Islet of Langerhans (tissue), 1 donor: ENCODE data around the gene CPSF3.

Source experiments
- FAIRE-seq: peaks from one replicate; lab custom pipeline; 2011; peaks lifted over from hg19 to GRCh38; lab: Jason Lieb, UNC

CPSF3 gene

GRCh38 chr2:9419541-9419940 lies 3.9 kb upstream of the CPSF3 start:
- no peak for FAIRE-seq

- FAIRE-seq = no peak
Observed at GRCh38 chr2:9420495-9420894, 3.0 kb upstream of the CPSF3 start.

GRCh38 chr2:9422321-9423099 lies 944 bp upstream of the CPSF3 start:
- no peak for FAIRE-seq

GRCh38 chr2:9423922-9424272 lies 443 bp downstream of the CPSF3 start:
- no peak for FAIRE-seq

- FAIRE-seq = no peak
Observed at GRCh38 chr2:9424447-9425164, 1.2 kb downstream of the CPSF3 start.

GRCh38 chr2:9428965-9429577 lies 5.6 kb downstream of the CPSF3 start:
- no peak for FAIRE-seq

- no peak for FAIRE-seq
Observed at GRCh38 chr2:9430316-9431293, 7.2 kb downstream of the CPSF3 start.

- no peak for FAIRE-seq
Observed at GRCh38 chr2:9434489-9434888, 11.0 kb downstream of the CPSF3 start.

- no peak for FAIRE-seq
Observed at GRCh38 chr2:9439536-9439935, 16.1 kb downstream of the CPSF3 start.

- no peak for FAIRE-seq
Observed at GRCh38 chr2:9440058-9440727, 16.7 kb downstream of the CPSF3 start.

GRCh38 chr2:9441556-9441955 lies 18.1 kb downstream of the CPSF3 start:
- FAIRE-seq = no peak

- no peak for FAIRE-seq
Observed at GRCh38 chr2:9443526-9443925, 20.1 kb downstream of the CPSF3 start.

- no peak for FAIRE-seq
Observed at GRCh38 chr2:9445089-9445488, 21.6 kb downstream of the CPSF3 start.

- no peak for FAIRE-seq
Observed at GRCh38 chr2:9451231-9451630, 27.8 kb downstream of the CPSF3 start.

GRCh38 chr2:9460441-9461017 lies 37.1 kb downstream of the CPSF3 start:
- no peak for FAIRE-seq

GRCh38 chr2:9461079-9461478 lies 37.6 kb downstream of the CPSF3 start:
- no peak for FAIRE-seq

GRCh38 chr2:9462313-9462712 lies 38.9 kb downstream of the CPSF3 start:
- FAIRE-seq = no peak

GRCh38 chr2:9462886-9463697 lies 39.6 kb downstream of the CPSF3 start:
- FAIRE-seq = no peak

- FAIRE-seq = no peak
Observed at GRCh38 chr2:9463698-9464034, 40.2 kb downstream of the CPSF3 start.

- no peak for FAIRE-seq
Observed at GRCh38 chr2:9465170-9465569, 41.7 kb downstream of the CPSF3 start.
